ENCODE results near the gene PEX5L.

The PEX5L gene

GRCh38 chr3:179897231-179897630 is 139.5 kb downstream of the PEX5L start:
- DNase-seq (ENCODE audit: low spot score) = no peak

DNA sequence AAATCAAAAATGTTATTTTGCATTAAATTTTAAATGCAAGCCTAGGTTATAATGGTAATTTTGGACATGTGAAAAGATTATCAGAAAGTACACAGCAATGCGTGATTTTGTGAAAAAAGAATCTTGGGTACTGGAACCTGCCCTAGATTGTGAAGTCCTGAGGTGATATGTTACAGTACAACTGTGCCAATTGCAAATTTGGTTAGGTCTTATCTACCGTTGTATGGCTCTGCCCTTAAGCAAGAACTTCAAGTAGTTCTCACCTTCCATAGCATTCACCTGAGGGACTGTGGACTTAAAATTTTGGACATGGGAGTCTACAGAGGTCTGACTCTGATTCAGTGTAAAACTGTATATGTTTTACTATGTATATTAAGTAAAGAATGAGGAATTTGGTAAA is 140.2 kb downstream of the PEX5L start:
- DNase-seq (ENCODE audit: low spot score) = no peak

DNA sequence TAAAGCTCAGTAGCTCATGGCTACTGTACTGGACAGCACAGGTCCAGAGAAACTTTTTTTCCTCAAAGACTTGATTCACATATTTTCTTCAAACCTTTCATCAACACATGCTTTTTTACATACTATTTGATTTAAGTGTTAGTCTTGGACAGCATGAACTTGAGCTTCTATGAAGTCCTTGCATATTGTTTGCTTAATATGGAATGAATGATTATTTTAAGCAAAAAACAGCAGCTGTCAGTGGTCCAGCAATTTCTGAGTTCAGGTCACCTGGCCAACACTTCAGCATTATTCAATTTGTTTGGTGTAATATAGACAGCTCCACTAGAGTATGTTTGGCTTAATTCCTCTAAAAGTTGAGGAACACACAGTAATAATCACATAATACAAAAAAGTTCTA is 141.4 kb downstream of the PEX5L start:
- DNase-seq (ENCODE audit: low spot score) = no peak

DNA sequence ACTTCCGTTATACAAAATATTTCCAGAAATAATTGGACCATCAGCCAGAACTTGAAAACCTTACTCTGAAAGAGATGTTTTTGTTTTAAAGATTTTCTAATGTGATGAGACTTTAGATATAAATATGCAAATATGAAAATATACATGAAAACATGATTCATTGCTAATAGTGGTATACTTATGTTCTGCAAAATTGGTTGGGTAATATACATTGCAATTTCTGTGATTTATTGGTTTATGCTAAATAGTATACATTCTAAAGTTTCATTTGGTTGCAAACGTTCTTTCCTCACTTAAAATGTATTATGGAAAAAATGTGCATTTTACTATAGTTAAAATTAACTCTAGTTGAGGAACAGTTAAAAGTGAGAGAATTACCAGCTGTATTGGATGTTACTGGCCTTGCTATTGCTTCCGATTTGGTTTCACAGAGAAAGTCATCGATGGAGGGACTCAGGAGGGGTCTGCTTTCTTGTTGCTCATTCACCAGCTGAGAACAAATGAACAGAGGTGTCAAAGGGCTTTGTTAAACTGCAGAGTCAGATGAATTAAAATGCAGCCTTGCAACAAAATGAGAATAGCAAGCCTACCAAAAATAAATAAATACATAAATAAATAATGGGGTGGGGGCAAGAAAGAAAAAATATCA is 149.3 kb downstream of the PEX5L start:
- DNase-seq (ENCODE audit: low spot score) = no peak

DNA sequence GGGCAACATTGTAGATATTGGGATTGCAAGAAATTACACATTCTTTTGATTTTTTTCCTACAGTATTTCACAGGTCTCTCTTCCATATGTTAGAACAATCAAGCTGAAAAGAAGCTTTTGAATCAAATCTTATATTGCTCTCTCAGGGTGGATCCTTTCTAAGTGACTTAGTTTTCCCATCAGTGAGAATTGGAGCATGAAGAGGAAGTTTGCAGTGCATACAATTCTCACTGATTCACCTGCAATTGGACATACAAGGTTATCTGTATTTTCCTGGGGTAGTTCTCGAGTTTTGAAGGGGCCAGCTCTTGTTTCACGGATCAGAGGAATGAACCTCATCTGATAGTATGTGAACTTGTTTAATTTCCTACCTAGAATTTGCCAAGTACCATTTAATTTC is 150.8 kb downstream of the PEX5L start:
- no peak for DNase-seq (ENCODE audit: low spot score)

DNA sequence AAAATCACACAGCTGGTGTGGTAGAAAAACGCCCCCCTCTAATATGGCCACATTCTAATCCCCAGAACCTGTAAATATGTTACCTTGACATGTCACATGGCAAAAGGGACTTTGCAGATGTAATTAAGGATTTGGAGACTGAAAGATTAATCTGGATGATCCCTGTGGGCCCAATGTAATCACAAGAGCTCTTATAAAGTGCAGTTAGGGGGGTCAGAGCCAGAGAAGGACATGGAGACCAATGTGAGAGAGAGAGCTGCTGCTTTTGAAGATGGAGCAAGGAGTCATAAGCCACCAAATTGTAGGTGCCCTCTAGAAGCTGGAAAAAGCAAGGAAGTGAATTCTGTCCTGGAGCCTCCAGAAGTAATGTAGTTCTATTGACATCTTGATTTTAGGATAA is 152.6 kb downstream of the PEX5L start:
- DNase-seq (ENCODE audit: low spot score) = no peak

GRCh38 chr3:179882292-179882691 is 154.4 kb downstream of the PEX5L start:
- no peak for DNase-seq (ENCODE audit: low spot score)

DNA sequence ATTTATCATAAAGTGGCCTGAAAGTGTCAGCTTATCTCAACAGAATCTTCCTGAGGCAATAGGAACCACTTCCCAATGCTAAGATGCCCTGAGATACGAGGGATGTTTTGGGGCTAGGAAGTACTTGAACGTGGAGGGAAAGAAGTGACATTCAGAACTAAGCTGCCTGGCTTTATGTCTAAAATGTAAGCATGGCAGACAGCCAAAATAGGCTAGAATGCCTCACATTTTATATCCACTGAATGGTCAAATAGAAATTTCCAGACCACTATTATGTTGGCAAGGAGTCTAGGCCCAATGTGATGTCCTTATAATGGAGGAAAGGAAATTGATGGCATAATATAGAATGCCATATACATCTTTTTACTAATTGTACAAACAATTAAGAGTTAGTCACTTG is 154.9 kb downstream of the PEX5L start:
- DNase-seq (ENCODE audit: low spot score) = no peak

DNA sequence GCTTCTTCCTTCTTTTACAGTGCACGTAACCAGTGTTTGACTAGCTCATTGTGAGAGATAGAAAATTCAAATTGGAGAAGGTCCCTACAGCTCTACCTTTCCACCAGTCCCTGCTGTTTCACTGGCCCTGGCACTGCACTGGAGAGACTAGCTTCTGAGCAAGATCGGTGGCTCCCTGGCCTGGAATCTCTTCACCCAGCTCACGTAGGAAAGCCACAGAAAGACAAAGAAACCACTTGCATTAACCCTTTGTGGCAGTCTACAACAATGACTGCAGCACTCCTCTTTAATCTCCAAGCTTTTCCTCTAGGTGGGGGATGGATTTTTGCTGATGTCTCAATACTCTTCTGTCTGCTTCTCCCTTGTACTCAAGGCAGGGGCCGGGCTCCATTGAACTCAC is 155.9 kb downstream of the PEX5L start:
- no peak for DNase-seq (ENCODE audit: low spot score)

- DNase-seq (ENCODE audit: low spot score) = no peak
Observed at GRCh38 chr3:179876440-179876839, 160.3 kb downstream of the PEX5L start.

- no peak for DNase-seq (ENCODE audit: low spot score)
Observed at GRCh38 chr3:179872842-179873241, 163.9 kb downstream of the PEX5L start.

GRCh38 chr3:179871782-179872181 is 165.0 kb downstream of the PEX5L start:
- DNase-seq (ENCODE audit: low spot score) = no peak

DNA sequence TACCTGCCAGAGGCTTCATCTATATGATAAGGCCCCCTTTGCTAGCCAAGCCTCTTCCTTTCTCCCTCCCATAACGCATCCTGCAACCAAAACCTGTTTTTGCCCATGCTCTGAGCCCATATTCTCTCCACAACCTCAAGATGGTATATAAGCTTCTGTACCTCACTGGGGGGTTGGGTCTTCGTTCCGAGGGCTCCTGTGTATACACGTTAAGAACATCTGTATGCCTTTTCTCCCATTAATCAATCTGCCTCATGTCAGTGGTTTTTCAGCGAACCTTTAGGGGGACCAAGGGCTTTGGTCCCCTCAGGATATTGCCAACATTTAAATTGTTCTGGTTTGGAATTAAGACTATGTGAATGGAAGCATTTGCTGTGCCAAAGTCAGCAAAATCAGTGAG is 168.0 kb downstream of the PEX5L start:
- no peak for DNase-seq (ENCODE audit: low spot score)

DNA sequence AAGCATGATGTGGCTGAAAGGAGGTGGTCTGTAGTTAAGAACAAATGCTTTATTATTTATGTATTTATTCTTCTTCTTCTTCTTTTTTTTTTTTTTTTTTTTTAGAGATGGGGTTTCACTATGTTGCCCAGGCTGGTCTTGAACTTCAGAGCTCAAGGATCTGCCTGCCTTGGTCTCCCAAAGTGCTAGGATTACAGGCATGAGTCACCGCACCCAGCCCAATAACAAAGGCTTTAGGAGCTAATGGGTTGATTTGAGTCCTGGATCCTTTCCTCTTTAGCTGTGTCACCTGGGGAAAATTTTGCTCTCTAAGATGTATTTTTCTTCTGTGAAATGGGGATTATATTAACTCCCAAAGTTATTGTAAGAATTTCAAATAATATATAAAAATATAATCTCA is 168.8 kb downstream of the PEX5L start:
- DNase-seq (ENCODE audit: low spot score) = no peak

- no peak for DNase-seq (ENCODE audit: low spot score)
Observed at GRCh38 chr3:179865861-179866505, 170.8 kb downstream of the PEX5L start.

GRCh38 chr3:179861953-179862352 is 174.8 kb downstream of the PEX5L start:
- DNase-seq (ENCODE audit: low spot score) = no peak

GRCh38 chr3:179861292-179861691 is 175.4 kb downstream of the PEX5L start:
- no peak for DNase-seq (ENCODE audit: low spot score)

DNA sequence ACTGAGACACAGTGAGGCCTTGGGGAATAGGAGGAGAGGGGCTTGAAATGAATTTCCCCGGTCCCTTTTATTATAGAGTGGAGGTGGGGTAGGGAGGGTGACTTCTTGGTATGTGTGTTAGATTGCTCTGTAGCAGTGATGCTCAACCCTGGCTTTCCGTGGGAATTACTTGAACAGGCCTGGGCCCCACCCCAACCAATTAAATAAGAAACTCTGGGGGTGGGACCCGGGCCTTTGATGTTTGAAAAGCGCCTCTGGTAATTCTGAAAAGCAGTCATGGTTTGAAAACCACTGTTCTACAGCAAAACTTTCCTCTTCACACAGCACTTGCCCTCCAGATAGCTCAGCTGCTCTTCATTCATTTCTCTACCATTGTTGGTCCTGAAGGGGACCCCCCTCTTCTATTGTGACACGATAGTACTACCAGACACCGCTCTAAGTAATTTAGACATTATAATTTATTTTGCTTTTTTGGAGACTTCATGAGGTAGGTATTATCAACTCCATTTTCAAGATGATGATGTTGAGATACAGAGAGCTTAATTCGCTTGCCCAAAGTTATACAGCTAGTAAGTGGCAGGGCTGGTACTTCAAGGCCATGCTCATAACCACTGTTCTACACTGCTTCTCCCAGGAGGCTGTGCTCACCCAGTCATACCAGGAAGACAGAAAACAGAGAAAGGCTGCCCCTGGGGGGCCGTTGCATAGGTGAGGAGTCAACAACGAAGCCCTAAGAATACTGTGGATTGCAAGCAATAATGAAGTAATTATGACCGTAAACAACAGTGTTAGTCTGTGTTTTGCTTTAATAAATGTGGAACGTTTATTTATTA is 176.2 kb downstream of the PEX5L start:
- DNase-seq (ENCODE audit: low spot score) = no peak

DNA sequence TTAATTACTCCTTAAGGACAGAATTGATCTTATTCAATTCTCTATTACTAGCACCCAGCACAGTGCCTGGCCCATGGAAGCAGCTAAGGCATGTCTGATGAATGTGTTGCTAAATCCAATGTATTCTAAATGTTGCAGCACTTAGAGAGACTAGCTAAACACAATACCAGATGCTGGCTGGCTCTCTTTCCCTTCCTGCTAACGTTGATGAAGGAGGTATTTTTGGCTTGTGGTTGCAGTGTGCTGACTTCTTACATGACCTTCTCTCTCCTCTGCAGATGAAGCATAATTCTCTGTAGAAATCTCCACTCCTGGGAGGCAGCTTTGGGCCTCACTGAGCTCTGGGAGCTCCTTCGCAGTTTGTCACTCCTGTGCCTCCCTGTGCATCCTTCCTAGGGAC is 183.6 kb downstream of the PEX5L start:
- no peak for DNase-seq (ENCODE audit: low spot score)

GRCh38 chr3:179852142-179852905 is 184.4 kb downstream of the PEX5L start:
- DNase-seq (ENCODE audit: low spot score) = peak; percentile 51

DNA sequence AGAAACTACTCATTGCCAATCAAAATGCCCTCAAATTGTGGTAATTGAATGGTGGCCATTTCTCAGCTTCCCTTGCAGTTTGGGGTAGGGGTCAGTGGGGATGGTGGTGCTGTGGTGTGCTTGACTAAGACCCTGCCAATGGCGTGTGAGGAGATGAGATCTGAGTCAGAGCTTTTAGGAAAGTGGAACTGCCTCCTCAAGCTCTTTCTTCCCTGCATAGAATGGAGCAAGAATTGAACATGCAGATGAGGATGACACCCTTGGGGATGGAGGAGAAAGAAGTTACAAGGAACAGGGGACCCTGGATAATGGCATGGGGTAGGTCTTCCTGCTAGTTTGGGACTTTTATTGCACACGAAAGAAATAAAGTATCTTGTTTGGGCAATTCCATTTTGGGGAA is 188.0 kb downstream of the PEX5L start:
- no peak for DNase-seq (ENCODE audit: low spot score)

DNA sequence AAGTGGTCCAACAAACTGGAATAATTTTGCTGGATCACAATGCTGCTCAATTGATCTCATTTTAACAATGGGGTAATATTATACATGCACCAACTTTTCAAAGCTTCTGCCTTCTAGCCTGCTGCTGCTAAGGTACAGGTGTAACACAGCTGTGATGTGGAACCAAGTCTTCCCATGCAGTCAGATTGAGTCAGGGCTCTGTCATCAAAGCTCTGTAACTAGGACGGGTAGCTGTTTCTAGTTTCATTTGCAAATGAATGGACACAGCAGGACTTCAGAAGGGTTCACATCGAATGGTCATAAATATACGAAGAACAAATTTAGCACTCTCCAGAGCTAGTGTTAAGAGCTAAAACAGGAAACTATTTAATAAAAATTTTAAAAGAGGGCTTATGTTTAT is 194.7 kb downstream of the PEX5L start:
- no peak for DNase-seq (ENCODE audit: low spot score)

GRCh38 chr3:179840985-179841384 is 195.8 kb downstream of the PEX5L start:
- DNase-seq (ENCODE audit: low spot score) = peak; percentile 43
